Endometrial microvascular endothelial cells (primary cell): Measurements from ENCODE around the gene NKTR. TPM values are rescaled to one million over a fixed set of nuclear protein-coding genes. Genes with fewer than 3 reads are reported as not detected.
"Not testable (repeated sequence)": the region's sequence is repeated elsewhere in the genome, so short reads cannot be mapped to it uniquely, and the experiment has no call there.

Experiments used
- in situ Hi-C: cut with HindIII; loops from 2 replicates; pipeline ENCODE4 v1.10.0; 2017; ENCODE audit warnings: low sequenced_read_pairs, low pct_unique_long_range_greater_than_20kb; ENCODE audit errors: inconsistent ontology term
- total RNA-seq: library from RNA; depleted of rRNA; stranded (reverse); fragments of >200 nt; gene quantifications from one replicate; pipeline ENCODE4 v1.2.3, GENCODE V29; 2015; ENCODE audit errors: inconsistent ontology term

Gene NKTR
- total RNA-seq, 1 donor from 2014 or later: 29.2 TPM

- in situ Hi-C loops: no loop called here
Observed at GRCh38 chr3:42591811-42592210, 8.7 kb upstream of the NKTR start.

GRCh38 chr3:42593635-42594034 lies 6.9 kb upstream of the NKTR start:
- in situ Hi-C loops: no loop called here

GRCh38 chr3:42595682-42596081 lies 4.8 kb upstream of the NKTR start:
- in situ Hi-C loops: no loop called here

- in situ Hi-C loops: not testable (repeated sequence)
Observed at GRCh38 chr3:42597098-42597497, 3.4 kb upstream of the NKTR start.

- in situ Hi-C loops: no loop called here
Observed at GRCh38 chr3:42600958-42601675, 631 bp downstream of the NKTR start.

GRCh38 chr3:42601896-42602581 lies 1.6 kb downstream of the NKTR start:
- in situ Hi-C loops: no loop called here

GRCh38 chr3:42602961-42603360 lies 2.5 kb downstream of the NKTR start:
- in situ Hi-C loops: no loop called here

- in situ Hi-C loops: no loop called here
Observed at GRCh38 chr3:42605546-42606173, 5.2 kb downstream of the NKTR start.

- in situ Hi-C loops: no loop called here
Observed at GRCh38 chr3:42608581-42608980, 8.1 kb downstream of the NKTR start.

- in situ Hi-C loops: no loop called here
Observed at GRCh38 chr3:42610976-42611375, 10.5 kb downstream of the NKTR start.

GRCh38 chr3:42612217-42612616 lies 11.7 kb downstream of the NKTR start:
- in situ Hi-C loops: no loop called here

GRCh38 chr3:42612928-42613327 lies 12.4 kb downstream of the NKTR start:
- in situ Hi-C loops: no loop called here

- in situ Hi-C loops: no loop called here
Observed at GRCh38 chr3:42613462-42613861, 13.0 kb downstream of the NKTR start.

GRCh38 chr3:42631620-42632019 lies 31.1 kb downstream of the NKTR start:
- in situ Hi-C loops: no loop called here

- in situ Hi-C loops: no loop called here
Observed at GRCh38 chr3:42632146-42632545, 31.7 kb downstream of the NKTR start.

GRCh38 chr3:42633544-42633943 lies 33.1 kb downstream of the NKTR start:
- in situ Hi-C loops: no loop called here

GRCh38 chr3:42635111-42635510 lies 34.6 kb downstream of the NKTR start:
- in situ Hi-C loops: no loop called here

- in situ Hi-C loops: no loop called here
Observed at GRCh38 chr3:42637001-42637400, 36.5 kb downstream of the NKTR start.

- in situ Hi-C loops: no loop called here
Observed at GRCh38 chr3:42638339-42638842, 37.9 kb downstream of the NKTR start.

GRCh38 chr3:42639192-42639591 lies 38.7 kb downstream of the NKTR start:
- in situ Hi-C loops: no loop called here
